Stimulated activated CD4-positive, alpha-beta T cell treated with anti-CD3 and anti-CD28 coated beads, Interleukin-2, amount 100 ng/mL, for 4 hours (primary cell): Measurements from ENCODE around the gene CBFB.
A peak's percentile ranks its signal among the peaks of the same experiment; 100 is the strongest.

ENCODE experiments used
- DNase-seq: peaks from one replicate; pipeline ENCODE4 v3.0.0-alpha.2; 2020; ENCODE audit warnings: low read depth

The CBFB gene

DNA sequence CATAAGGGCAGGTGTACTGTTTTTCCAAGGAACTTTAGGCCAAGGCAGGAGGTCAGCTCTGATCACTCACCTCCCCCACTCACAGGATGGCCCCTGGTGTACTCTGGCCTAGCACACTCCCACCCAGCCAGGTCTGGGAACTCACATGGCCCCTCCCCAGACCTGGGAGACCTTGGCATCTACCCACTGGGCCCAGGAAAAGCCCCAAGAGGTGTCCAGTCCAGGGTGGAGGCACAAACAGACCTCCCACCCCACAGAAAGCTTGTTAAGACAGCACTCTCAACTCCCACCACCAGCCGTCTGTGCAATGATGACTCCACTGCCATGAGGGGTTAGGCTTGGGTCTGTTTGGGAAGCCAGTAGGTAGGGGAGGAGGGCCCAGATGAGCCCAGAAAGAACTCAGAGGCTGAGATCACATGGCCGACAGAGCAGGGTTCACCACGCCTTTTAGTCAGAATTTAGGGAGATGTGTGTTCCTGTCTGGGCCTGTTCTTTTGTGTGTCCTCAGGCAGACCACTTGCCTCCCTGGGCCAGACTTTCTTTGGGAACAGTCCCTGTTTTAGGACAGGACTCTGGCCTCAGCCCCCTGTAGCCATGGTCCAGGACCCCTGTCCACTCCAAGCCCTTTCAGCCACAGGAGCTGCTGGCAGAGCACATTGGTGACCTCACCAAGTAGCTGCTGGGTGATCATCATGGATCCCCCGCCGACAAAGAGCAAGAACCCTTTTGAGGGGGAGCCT is 12.1 kb upstream of the CBFB start:
- DNase-seq, result no peak

DNA sequence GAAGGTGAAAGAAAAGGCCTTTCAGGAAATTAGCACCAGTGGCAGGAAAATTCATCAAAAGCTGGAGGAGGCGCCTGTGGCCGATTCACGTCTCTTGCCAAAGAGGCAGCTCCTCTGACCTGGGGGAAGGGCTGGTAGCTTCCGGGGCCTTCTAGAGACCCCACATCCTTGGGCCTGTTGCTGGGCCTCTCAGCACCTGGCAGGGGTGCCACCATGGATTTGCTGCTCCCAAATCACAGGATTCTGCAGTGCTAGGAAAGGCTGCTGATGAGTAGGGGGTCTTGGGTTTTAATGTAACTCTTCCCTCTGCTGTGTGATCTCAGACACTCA is 11.6 kb upstream of the CBFB start:
- DNase-seq, result no peak

- peak; percentile 77 for DNase-seq
These were observed 11.0 kb upstream of the CBFB start for GRCh38 chr16:67017810-67018488.

DNA sequence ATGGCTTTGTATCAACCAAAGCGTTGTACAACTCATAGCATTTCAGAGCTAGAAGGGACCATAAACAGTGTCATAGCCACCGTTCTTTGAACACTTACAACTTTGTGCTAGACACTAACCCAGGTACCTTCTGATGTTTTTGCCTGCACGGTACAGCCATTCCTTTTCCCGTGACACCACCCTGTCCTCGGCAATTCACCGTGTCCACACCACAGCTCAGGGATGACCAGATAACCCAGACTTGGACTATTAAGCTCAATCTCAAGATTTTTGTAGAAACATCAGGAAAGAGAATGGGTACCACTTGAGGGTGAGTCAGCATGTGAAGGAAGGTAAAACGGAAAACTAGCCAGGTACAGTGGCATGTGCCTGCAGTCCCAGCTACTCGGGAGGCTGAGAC is 9.8 kb upstream of the CBFB start:
- DNase-seq, result no peak

GRCh38 chr16:67021321-67021720 is 7.6 kb upstream of the CBFB start:
- no peak for DNase-seq

DNA sequence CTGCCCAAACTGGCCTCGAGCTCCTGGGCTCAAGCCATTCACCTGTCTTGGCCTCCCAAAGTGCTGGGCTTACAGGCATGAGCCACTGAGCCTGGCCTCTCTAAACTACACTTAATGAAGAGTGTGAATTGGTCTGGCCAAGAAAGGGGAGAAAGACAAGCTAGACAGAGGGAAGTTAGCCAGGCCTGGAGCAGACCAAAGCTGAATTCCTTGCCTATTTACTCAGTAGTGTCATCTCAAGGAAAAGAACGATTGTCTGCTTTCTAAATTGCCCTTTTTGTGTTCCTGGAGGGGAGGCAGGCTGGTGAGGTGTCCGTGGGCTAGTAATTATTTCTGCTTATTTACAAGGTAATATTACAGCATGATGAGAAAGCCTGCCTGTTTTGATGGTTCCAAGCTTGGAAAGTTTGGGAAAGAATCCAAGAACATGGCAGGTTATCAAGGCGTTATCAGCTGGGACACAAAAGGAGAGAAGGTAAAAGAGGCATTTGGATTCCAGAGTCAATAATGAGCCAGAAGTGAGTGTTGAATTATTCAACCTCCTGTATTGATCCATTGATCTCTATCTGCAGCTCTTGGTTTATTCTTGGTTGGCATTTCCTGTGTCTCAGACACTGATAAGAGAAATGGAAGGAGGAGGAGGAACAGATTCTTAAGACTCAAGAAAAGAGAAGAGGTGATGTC is 6.3 kb upstream of the CBFB start:
- no peak for DNase-seq

DNA sequence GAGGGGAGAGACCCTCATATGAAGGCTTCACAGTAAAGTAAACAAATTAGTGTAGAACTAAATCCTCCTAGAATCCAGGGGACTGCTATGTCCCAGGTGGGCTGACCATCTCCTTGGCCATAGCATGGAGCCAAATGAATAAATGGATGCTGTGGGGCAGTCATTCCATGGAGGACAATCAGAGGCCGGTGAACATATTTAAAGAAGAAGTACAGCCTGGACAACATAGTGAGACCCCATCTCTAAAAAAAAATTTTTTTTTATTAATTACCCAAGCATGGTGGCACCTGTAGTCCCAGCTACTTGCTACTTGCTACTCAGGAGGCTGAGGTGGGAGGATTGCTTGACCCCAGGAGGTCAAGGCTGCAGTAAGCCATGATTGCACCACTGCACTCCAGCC is 5.3 kb upstream of the CBFB start:
- DNase-seq, result no peak

- DNase-seq, result no peak
These were observed 4.4 kb upstream of the CBFB start for GRCh38 chr16:67024384-67025209.

- no peak for DNase-seq
These were observed 3.8 kb upstream of the CBFB start for GRCh38 chr16:67025210-67025550.

DNA sequence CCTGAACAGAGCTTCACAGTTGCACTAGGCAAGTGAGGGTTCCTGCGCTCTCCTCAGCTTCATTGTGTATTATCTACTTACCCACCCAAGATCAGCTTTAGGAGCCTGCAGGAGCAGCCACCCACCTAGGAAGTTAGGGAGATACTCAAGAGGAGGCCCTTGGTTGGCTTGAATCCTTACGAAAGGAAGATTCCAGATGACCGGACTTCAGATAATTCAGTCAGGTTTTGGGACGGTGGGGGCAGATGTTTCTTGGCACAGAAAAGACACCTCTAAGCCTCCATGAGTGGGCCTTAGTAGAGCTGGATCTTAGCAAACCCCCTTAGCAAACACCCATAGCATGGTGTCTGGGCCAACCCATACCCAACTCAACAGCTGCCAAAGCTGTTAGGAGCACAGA is 2.4 kb upstream of the CBFB start:
- no peak for DNase-seq

- DNase-seq, result no peak
These were observed 1.9 kb upstream of the CBFB start for GRCh38 chr16:67027046-67027445.

- no peak for DNase-seq
These were observed 718 bp upstream of the CBFB start for GRCh38 chr16:67028167-67028695.

DNA sequence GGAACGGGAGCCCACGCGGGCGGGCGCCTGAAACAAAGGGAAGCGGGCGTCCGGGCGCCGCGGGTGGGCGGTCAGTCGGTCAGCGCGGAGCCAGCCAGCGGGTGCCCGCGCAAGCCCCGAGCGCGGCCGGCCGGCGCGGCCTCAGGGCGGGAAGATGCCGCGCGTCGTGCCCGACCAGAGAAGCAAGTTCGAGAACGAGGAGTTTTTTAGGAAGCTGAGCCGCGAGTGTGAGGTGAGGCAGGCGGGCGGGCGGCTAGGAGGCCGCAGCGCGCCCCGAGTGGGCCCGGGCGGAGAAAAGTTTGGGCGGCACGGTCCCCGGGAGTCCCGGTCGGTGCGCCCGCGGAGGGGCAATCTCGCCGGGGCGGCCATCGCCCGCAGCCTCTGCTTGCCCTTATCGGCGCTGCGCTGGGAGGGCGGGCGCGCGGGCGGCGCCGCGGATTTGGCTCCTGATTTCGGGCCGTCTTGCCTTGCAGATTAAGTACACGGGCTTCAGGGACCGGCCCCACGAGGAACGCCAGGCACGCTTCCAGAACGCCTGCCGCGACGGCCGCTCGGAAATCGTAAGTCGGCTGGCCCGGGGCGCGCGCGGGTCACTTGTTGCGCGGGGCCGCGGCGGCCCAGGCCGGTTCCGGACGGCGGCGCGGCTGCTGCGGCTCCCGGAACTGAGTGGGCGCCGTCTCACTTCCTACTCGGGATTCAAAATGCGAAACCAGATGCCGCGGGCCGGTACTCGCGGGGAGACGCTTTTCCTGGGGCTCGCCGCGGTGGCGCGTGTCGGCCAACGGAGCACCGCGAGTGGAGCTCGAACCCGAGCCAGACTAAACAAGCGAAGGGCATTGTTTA is 526 bp downstream of the CBFB start:
- peak; percentile 40 for DNase-seq

- DNase-seq, result no peak
These were observed 1.4 kb downstream of the CBFB start for GRCh38 chr16:67030221-67030962.

DNA sequence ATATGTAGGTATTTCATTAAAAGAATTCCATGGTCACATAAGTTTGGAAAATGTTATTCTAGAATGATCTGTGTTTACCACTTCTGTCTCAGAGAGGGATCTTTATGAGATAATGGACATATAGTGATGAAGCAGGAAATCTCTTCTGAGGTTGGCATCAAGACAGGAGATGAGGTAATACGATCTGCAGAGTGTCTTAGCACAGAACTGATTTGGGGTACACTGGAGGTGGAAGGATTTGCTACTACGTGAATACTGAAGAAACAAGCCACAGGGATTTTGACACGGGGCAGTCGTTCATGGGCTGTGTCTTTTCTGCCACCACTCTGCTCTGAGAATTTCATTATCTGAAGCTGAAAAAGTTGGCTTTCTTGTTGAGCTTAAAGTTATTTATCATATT is 5.5 kb downstream of the CBFB start:
- no peak for DNase-seq

GRCh38 chr16:67035364-67035763 is 6.4 kb downstream of the CBFB start:
- DNase-seq, result no peak

- DNase-seq, result no peak
These were observed 7.4 kb downstream of the CBFB start for GRCh38 chr16:67036323-67036741.

DNA sequence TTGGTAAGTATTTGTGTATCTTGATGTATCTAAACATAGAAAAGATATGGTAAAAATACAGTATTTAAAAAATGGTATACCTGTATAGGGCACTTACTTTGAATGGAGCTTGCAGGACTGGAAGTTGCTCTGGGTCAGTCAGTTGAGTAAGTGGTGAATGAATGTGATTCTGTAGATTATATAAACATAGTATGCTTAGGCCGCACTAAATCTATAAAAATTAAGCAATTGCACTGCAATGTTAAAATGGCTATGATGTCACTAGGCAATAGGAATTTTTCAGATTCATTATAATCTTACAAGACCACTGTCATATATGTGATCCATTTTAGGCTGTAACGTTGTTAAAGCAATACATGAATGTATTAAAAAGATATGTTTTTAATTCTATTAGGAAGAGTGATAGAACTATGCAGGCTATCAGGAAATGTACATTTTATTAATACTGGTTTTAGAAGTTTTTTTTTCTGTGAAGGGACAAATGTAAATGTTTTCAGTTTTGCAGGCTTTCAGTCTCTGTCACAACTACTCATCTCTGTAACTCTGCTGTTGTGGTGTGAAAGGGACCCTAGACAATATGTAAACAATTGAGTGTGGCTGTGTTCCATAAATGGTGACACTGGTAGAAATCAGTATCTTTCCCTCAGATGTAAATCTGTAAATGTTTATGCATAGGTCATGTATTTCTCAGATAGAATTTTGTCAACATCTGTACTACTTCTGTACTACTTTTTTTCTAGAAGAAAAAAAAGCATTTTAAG is 10.5 kb downstream of the CBFB start:
- DNase-seq, result no peak

DNA sequence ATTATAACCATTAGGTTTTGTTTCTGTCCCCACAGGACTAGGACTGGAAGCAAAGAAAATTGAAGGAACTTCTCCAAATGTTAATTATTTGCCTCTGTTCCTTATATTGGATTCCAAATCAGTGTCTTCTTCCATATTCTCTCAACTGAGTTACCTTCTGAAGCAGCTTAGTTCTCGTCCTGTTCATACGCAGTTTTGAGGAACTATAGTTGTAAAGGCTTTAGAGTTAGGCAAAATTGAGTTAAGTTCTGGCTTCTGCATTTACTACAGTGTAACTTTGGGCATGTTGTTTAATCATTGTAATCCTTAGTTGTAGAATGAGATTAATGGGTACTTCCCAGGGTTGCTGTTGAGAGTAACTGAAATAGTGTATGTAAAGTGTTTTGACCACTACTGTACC is 11.2 kb downstream of the CBFB start:
- DNase-seq, result no peak

DNA sequence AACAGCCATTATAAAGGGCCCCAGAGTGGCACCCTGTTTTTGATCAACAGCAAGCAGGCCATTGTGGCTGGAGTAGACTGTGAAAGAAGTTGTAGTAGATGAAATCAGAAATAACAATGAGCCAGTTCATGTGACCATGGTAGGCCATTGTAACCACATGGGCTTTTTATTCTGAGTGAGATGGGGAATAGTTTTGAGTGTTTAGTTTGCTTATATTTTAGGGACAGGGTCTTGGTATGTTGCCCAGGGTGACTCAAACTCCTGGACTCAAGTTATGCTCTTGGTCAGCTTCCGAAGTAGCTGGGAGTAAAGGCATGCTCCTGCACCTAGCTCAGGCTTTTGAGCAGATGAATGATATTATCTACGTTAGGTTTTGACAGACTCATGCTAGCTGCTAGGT is 12.0 kb downstream of the CBFB start:
- DNase-seq, result no peak
